HG02943 (cell line): ENCODE measurements around the gene ZFX.

Experiments used
- ATAC-seq: cut with Tn5 transposase; IDR thresholded peaks from one replicate; pipeline ENCODE4 v1.9.1; 2021; ENCODE audit warnings: mild to moderate bottlenecking, low read depth, moderate library complexity; ENCODE audit not compliant: unreplicated experiment

Gene ZFX

DNA sequence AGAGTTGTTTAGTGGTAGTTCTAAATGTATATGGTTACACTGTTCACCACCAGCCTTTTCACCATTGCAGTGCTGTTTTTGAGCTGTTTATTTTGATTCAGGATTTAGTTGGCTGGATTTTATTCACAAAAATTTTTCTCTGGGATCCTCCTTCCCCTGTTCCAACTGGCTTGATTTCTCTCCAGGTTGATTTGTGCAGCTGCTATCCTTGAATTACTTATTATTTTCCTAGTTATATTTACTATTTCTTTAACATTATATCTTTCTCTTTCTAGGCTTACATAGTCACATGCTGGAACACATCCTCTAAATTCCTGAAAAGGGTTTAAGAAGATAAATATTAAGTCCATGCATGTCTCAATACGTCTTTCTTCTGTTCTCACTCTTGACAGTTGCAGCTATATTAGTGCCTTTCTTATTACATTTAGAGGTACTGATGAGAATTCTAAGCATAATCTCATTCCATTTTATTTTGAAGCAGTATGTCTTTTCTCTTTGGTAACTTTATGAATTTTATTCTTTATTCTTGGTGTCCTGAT, 82.2 kb downstream of the ZFX start:
- ATAC-seq = no peak

GRCh38 chrX:24232796-24233195, 83.3 kb downstream of the ZFX start:
- ATAC-seq = no peak

- no peak for ATAC-seq
Measured at GRCh38 chrX:24235084-24235710, 85.7 kb downstream of the ZFX start.

GRCh38 chrX:24241822-24242648, 92.5 kb downstream of the ZFX start:
- ATAC-seq = peak; percentile 11

GRCh38 chrX:24242649-24243175, 93.2 kb downstream of the ZFX start:
- ATAC-seq = peak; percentile 94

DNA sequence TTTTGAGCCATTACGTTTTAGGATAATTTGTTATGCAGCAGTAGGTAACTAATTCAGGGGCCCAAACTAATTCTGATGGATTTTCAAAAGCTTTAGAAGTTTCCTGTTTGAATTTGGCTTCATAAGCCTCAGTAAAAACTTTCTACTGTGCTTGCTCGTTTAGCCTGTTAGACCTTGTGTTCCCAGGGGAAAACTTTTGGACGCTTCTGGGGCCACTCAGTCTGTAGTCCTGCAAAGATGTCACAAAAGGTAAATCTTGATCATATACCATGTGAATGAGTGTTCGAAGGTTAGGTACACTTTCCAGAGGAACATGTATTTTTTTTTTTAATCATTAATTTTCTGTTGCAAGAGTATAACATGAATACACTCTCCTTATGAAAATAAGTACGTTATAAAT, 93.7 kb downstream of the ZFX start:
- ATAC-seq = peak; percentile 28

- no peak for ATAC-seq
Measured at GRCh38 chrX:24243692-24244091, 94.2 kb downstream of the ZFX start.

GRCh38 chrX:24245202-24245601, 95.7 kb downstream of the ZFX start:
- no peak for ATAC-seq

- no peak for ATAC-seq
Measured at GRCh38 chrX:24248042-24248441, 98.5 kb downstream of the ZFX start.

DNA sequence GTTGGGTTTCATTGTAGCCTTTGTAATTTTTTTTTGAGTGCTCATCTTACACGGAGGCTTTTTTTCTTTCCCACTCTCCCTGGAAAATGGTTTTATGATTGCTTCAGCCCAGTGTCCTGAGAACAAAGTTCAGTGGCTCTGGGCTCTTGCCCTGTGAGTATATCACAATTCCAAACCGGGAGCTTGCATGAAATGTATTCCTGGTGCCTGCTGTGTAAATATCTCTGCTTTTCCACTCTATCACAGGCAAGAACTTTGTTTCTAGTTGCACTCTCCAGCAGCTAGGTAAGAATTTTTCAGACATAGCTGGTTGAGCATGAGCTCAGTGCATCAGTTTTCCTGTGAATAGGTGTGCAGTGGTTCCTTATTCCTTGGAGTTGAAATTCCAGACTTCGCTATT, 103.5 kb downstream of the ZFX start:
- ATAC-seq = no peak

DNA sequence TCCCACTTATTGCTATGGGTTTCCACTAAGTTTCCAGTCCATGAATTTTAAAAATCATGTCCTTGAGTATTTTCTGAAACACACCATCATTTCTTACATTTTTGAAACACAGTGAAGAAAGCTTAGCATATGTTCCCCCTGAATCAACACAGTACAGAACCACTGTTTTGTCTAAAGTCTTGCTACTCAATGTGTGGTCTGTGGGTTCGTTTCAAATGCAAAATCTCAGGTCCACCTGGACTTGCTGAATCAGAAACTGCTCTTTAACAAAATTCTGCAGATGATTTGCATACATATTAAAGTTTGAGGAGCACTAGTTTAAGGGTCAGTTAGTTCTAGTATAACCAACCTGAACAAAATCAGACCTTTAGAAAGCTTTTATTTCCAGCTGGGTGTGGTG, 103.9 kb downstream of the ZFX start:
- ATAC-seq = no peak

DNA sequence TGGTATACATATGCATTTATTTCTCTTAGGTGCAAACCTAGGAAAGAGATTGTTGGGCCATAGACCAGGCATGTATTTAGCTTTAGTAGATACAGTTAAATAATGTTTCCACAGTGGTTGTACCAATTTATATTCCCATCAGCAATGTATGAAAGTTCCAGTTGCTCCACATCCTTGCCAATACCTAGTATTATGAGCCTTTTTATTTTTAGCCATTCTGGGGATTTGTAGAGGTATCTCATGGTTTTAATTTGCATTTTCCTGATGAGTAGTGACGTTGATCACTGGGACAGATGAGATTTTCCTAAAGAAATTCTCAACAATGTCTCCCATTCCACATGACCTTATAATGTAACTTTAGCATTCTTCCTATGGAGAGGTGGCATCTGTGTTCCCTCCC, 107.5 kb downstream of the ZFX start:
- ATAC-seq = no peak

- no peak for ATAC-seq
Measured at GRCh38 chrX:24259544-24260240, 110.2 kb downstream of the ZFX start.

GRCh38 chrX:24260842-24261550, 111.5 kb downstream of the ZFX start:
- ATAC-seq = no peak

- no peak for ATAC-seq
Measured at GRCh38 chrX:24262309-24262708, 112.8 kb downstream of the ZFX start.

DNA sequence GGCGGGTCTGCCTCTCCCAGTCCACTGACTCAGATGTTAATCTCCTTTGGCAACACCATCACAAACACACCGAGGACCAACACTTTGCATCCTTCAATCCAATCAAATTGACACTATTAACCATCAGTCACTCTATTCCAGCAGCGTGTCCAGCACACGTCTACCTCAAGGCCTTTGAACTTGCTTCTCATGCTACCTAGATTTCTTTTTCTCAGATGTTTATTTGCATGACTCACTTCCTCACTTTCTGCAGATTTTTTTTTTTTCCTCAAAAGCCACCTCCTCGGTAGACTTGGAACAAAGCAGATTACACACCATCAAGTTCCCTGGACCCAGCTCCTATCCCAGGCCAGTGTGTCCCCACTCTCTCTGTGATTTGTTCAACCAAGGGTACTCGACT, 114.9 kb downstream of the ZFX start:
- ATAC-seq = no peak
